ENCODE data around the gene DKK3. TPM values are rescaled to one million over a fixed set of nuclear protein-coding genes. Genes with fewer than 3 reads are reported as not detected.
A peak's percentile ranks its signal among the peaks of the same experiment; 100 is the strongest.

DKK3 gene
- polyA plus RNA-seq, 1 donor from 2014 or later = 43.6 TPM

GRCh38 chr11:12008790-12009616 is 577 bp upstream of the DKK3 start:
- peak overlapping the region; percentile 40 for H2AFZ ChIP-seq (ENCODE audit: low read depth, low read length)
- H3K4me3 ChIP-seq (ENCODE audit: low read length) = peak overlapping the region; percentile 77
- H3K9ac ChIP-seq (ENCODE audit: low read length) = peak overlapping the region; percentile 67
- no peak for TF ChIP-seq SMC3 (conservative IDR thresholded peaks at IDR 0.05; ENCODE audit: poor library complexity)
- TF ChIP-seq EP300 (conservative IDR thresholded peaks at IDR 0.05; ENCODE audit: poor library complexity, severe bottlenecking) = no peak
- TF ChIP-seq REST (IDR thresholded peaks at IDR 0.05; ENCODE audit: borderline replicate concordance) = no peak
- TF ChIP-seq POLR2AphosphoS5 (IDR thresholded peaks at IDR 0.05) = peak; percentile 46
- no peak for TF ChIP-seq TAF1 (IDR thresholded peaks at IDR 0.05; ENCODE audit: low read depth)
- TF ChIP-seq EZH2 (IDR thresholded peaks at IDR 0.05; ENCODE audit: borderline replicate concordance, insufficient read depth, low read length, poor library complexity, severe bottlenecking) = no peak
- H3K4me2 ChIP-seq (ENCODE audit: low read length) = no peak overlapping the region
- no peak overlapping the region for H3K27ac ChIP-seq (ENCODE audit: low read length)
- peaks cover 18% of the 10 kb centered on the region for H3K27me3 ChIP-seq (ENCODE audit: insufficient read depth, low read depth, low read length)
- H3K9me3 ChIP-seq (ENCODE audit: low read length) = no peaks in the 10 kb centered on the region
- no peaks in the 10 kb centered on the region for H3K36me3 ChIP-seq (ENCODE audit: insufficient read depth, low read length)
- H3K9me2 ChIP-seq (ENCODE audit: insufficient read depth, low read length) = no peaks in the 10 kb centered on the region
- H3K79me2 ChIP-seq (replicated peaks; ENCODE audit: insufficient read depth, low read length) = no peaks in the 10 kb centered on the region
- no peaks in the 10 kb centered on the region for H4K20me1 ChIP-seq (ENCODE audit: insufficient read depth)
- no peaks in the 10 kb centered on the region for H3F3A ChIP-seq (ENCODE audit: insufficient read depth, low read length, poor library complexity, severe bottlenecking)

- no peaks in the 10 kb centered on the region for H3F3A ChIP-seq (ENCODE audit: insufficient read depth, low read length, poor library complexity, severe bottlenecking)
- no peaks in the 10 kb centered on the region for H3K9me2 ChIP-seq (ENCODE audit: insufficient read depth, low read length)
- H3K4me2 ChIP-seq (ENCODE audit: low read length) = no peak overlapping the region
- H3K27ac ChIP-seq (ENCODE audit: low read length) = no peak overlapping the region
- peaks cover 18% of the 10 kb centered on the region for H3K27me3 ChIP-seq (ENCODE audit: insufficient read depth, low read depth, low read length)
- TF ChIP-seq REST (IDR thresholded peaks at IDR 0.05; ENCODE audit: borderline replicate concordance) (no peak), SMC3 (conservative IDR thresholded peaks at IDR 0.05; ENCODE audit: poor library complexity) (no peak), EP300 (conservative IDR thresholded peaks at IDR 0.05; ENCODE audit: poor library complexity, severe bottlenecking) (no peak), MXI1 (conservative IDR thresholded peaks at IDR 0.05; ENCODE audit: poor library complexity, severe bottlenecking) (no peak), POLR2AphosphoS5 (IDR thresholded peaks at IDR 0.05) (no peak), RAD21 (conservative IDR thresholded peaks at IDR 0.05) (no peak), TAF1 (IDR thresholded peaks at IDR 0.05; ENCODE audit: low read depth) (no peak), EZH2 (IDR thresholded peaks at IDR 0.05; ENCODE audit: borderline replicate concordance, insufficient read depth, low read length, poor library complexity, severe bottlenecking) (no peak), CTCF (IDR thresholded peaks at IDR 0.05; ENCODE audit: poor library complexity, severe bottlenecking) (no peak)
- H3K9me3 ChIP-seq (ENCODE audit: low read length) = no peaks in the 10 kb centered on the region
- no peaks in the 10 kb centered on the region for H3K36me3 ChIP-seq (ENCODE audit: insufficient read depth, low read length)
- no peak overlapping the region for H3K9ac ChIP-seq (ENCODE audit: low read length)
- no peak overlapping the region for H2AFZ ChIP-seq (ENCODE audit: low read depth, low read length)
- H3K4me3 ChIP-seq (ENCODE audit: low read length) = peak overlapping the region; percentile 77
- no peaks in the 10 kb centered on the region for H3K79me2 ChIP-seq (replicated peaks; ENCODE audit: insufficient read depth, low read length)
- no peaks in the 10 kb centered on the region for H4K20me1 ChIP-seq (ENCODE audit: insufficient read depth)
Observed at GRCh38 chr11:12007230-12007593, 1.2 kb downstream of the DKK3 start.

All from neural cell (in vitro differentiated cells).